Neutrophil (primary cell): ENCODE data around the gene CBY3.
"Not testable (repeated sequence)": the region's sequence is repeated elsewhere in the genome, so short reads cannot be mapped to it uniquely, and the experiment has no call there.

ENCODE experiments used
- H3K27ac ChIP-seq: fragments of 200-600 bp; sonication (generic); 2 replicates; pipeline ENCODE4 v1.5.1; 2016; ENCODE audit warnings: mild to moderate bottlenecking, moderate library complexity
- H3K27me3 ChIP-seq: fragments of 200-600 bp; sonication (generic); 2 replicates; pipeline ENCODE4 v1.6.0; 2016; ENCODE audit warnings: mild to moderate bottlenecking
- H3K36me3 ChIP-seq: fragments of 200-600 bp; sonication (generic); 2 replicates; pipeline ENCODE4 v1.5.1; 2017
- H3K4me1 ChIP-seq, 2 experiments: fragments of 200-600 bp in 1 of 2; sonication (generic) in 1 of 2; 1 replicate in 1 of 2; 2 replicates in 1 of 2; pipeline versions ENCODE4 v1.5.1 to v1.6.1; 2013 to 2016; ENCODE audit warnings: low read depth in 1 of 2, low read length in 1 of 2, mild to moderate bottlenecking in 1 of 2, moderate library complexity in 1 of 2; ENCODE audit not compliant: control insufficient read depth in 1 of 2, insufficient read depth in 1 of 2
- H3K4me3 ChIP-seq, 2 experiments: fragments of 200-600 bp in 1 of 2; sonication (generic) in 1 of 2; 1 replicate in 1 of 2; 2 replicates in 1 of 2; pipeline ENCODE4 v1.5.1; 2013 to 2016; ENCODE audit warnings: low read depth in 1 of 2, low read length in 1 of 2, mild to moderate bottlenecking in 1 of 2, moderate library complexity in 1 of 2
- H3K9me3 ChIP-seq: fragments of 200-600 bp; sonication (generic); 2 replicates; pipeline ENCODE4 v1.5.1; 2016

Gene CBY3

DNA sequence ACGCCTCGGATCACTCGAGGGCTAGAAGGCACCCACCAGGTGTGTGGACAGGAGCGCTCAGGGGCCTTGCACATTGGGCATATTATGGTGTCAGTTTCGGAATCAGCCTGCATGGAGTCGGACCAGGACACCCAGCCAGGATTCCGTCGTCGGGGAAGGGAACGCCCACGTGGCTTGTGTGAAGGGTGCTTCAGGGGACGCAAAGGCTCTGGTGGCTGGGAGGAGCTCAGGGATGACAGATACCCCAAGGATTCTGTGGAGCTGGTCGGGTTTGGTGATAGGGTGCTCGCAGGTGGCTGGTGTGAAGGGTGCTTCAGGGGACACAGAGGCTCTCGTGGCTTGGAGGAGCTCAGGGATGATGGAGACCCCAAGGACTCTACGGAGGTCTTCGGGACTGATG lies 38.2 kb downstream of the CBY3 start:
- not testable (repeated sequence) for H3K36me3 ChIP-seq, H3K4me1 ChIP-seq, H3K4me3 ChIP-seq, H3K27me3 ChIP-seq, H3K27ac ChIP-seq, H3K9me3 ChIP-seq

DNA sequence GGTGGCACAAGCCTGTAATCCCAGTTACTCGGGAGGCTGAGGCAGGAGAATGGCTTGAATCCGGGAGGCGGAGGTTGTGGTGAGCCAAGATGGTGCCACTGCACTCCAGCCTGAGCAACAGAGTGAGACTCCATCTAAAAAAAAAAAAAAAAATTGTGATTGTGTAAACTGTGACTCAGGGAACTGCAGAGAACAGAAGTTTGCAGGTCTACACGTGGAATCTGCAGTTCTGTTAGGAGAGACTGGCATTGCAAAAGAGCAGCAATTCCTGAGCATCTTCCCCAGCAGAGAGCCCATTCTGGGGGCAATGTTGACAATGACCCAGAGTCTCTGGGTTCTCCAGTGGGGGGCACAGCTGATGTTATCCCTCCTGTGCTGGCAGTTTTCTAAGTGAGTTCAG lies 39.1 kb downstream of the CBY3 start:
- H3K36me3 ChIP-seq, H3K27me3 ChIP-seq, H3K9me3 ChIP-seq, H3K4me3 ChIP-seq, H3K27ac ChIP-seq, H3K4me1 ChIP-seq: not testable (repeated sequence)

- H3K9me3 ChIP-seq, H3K27me3 ChIP-seq, H3K4me3 ChIP-seq, H3K4me1 ChIP-seq, H3K27ac ChIP-seq, H3K36me3 ChIP-seq: not testable (repeated sequence)
Observed at GRCh38 chr5:179639296-179639695, 41.5 kb downstream of the CBY3 start.

DNA sequence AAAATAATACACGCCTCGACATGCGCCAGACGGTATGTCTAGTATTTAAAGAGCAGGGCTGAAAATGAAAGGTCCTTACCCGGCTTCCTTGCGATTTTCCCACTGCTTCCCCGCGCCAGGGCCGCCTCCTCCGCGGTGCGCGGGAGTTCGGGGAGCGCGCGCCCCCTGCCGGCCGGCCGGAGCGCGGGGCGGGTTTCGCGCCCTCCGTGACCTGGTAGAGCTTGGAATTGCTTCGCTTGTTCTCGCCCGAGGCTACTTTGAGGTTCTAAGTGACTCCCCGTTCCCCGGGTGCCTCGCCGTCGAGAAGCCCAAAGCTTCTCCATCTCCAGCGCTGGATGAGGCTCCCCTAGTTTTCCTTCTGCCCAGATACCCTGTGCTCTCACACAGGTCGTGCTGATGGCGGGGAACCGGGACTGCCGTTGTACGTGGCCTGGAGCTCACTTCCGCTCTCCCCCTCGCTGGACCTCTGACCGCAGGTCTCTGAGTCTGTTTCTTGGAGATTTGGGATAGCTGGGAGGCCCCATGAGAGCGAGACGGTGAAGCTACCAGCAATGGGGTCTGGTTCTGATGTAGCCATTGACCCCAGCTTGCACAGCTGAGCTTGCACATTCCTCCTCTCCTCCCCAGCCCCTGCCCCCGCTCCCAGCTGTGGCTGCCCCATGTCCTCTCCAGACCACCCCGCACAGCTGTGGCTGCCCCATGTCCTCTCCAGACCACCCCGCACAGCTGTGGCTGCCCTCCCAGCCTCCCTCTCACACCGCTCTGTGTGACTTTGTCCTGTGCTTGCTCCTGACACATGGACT lies 46.3 kb downstream of the CBY3 start:
- not testable (repeated sequence) for H3K36me3 ChIP-seq, H3K27me3 ChIP-seq, H3K9me3 ChIP-seq, H3K4me3 ChIP-seq, H3K4me1 ChIP-seq, H3K27ac ChIP-seq

GRCh38 chr5:179633501-179634369 lies 47.1 kb downstream of the CBY3 start:
- H3K4me3 ChIP-seq, H3K36me3 ChIP-seq, H3K27ac ChIP-seq, H3K9me3 ChIP-seq, H3K27me3 ChIP-seq, H3K4me1 ChIP-seq: not testable (repeated sequence)
